SK-N-SH treated with all-trans-retinoic acid at 6 μM for 48 hours (cell line): Measurements from ENCODE around the gene COBL.

ENCODE experiments used
- ATAC-seq: fragments of 200-7000 bp; cut with Tn5 transposase; 3 replicates; pipeline ENCODE4 v1.9.1; 2020; ENCODE audit warnings: mild to moderate bottlenecking, moderate library complexity
- ARNTL ChIP-seq: fragments of 450-650 bp; formaldehyde crosslinking; IDR thresholded peaks from 2 replicates; pipeline ENCODE4 v1.5.0; 2020; ENCODE audit warnings: low read depth, mild to moderate bottlenecking, moderate library complexity, borderline replicate concordance
- BACH2 ChIP-seq: fragments of 250-450 bp; sonication (Bioruptor Pico); IDR thresholded peaks from 2 replicates; pipeline ENCODE4 v1.9.0; 2021; ENCODE audit warnings: mild to moderate bottlenecking, borderline replicate concordance
- CSDC2 ChIP-seq: fragments of 250-450 bp; sonication (Bioruptor Pico); IDR thresholded peaks from 2 replicates; pipeline ENCODE4 v1.5.0; 2020; ENCODE audit warnings: mild to moderate bottlenecking, moderate library complexity
- ESRRG ChIP-seq: fragments of 250-450 bp; sonication (Bioruptor Pico); IDR thresholded peaks from 2 replicates; pipeline ENCODE4 v1.6.1; 2021; ENCODE audit warnings: mild to moderate bottlenecking
- GLIS3 ChIP-seq: fragments of 250-450 bp; sonication (Bioruptor Pico); IDR thresholded peaks from 2 replicates; pipeline ENCODE4 v1.5.0; 2020; ENCODE audit warnings: mild to moderate bottlenecking, moderate library complexity
- ISL1 ChIP-seq: fragments of 250-450 bp; sonication (Bioruptor Pico); IDR thresholded peaks from 2 replicates; pipeline ENCODE4 v2.1.2; 2022; ENCODE audit warnings: mild to moderate bottlenecking, moderate library complexity
- OSR1 ChIP-seq: fragments of 250-450 bp; sonication (Bioruptor Pico); IDR thresholded peaks from 2 replicates; pipeline ENCODE4 v1.8.0; 2022; ENCODE audit warnings: moderate library complexity, mild to moderate bottlenecking, inconsistent platforms
- POU6F1 ChIP-seq: fragments of 250-450 bp; sonication (Bioruptor Pico); IDR thresholded peaks from 2 replicates; pipeline ENCODE4 v1.8.0; 2021; ENCODE audit warnings: low read depth, mild to moderate bottlenecking, moderate library complexity, borderline replicate concordance
- PPARA ChIP-seq: fragments of 250-450 bp; sonication (Bioruptor Pico); IDR thresholded peaks from 2 replicates; pipeline ENCODE4 v1.5.0; 2020; ENCODE audit warnings: mild to moderate bottlenecking, borderline replicate concordance
- RARB ChIP-seq: fragments of 250-450 bp; sonication (Bioruptor Pico); IDR thresholded peaks from 2 replicates; pipeline ENCODE4 v1.8.0; 2021; ENCODE audit warnings: mild to moderate bottlenecking, moderate library complexity
- SNAI2 ChIP-seq: fragments of 250-450 bp; sonication (Bioruptor Pico); IDR thresholded peaks from 2 replicates; pipeline ENCODE4 v1.5.0; 2020; ENCODE audit warnings: mild to moderate bottlenecking, moderate library complexity
- TCF4 ChIP-seq: fragments of 250-450 bp; sonication (Bioruptor Pico); IDR thresholded peaks from 2 replicates; pipeline ENCODE4 v1.8.0; 2021; ENCODE audit warnings: mild to moderate bottlenecking, moderate library complexity, borderline replicate concordance
- TSHZ2 ChIP-seq: fragments of 250-450 bp; sonication (Bioruptor Pico); IDR thresholded peaks from 2 replicates; pipeline ENCODE4 v1.5.0; 2020; ENCODE audit warnings: mild to moderate bottlenecking, moderate library complexity
- ZC3H10 ChIP-seq: fragments of 250-450 bp; sonication (Bioruptor Pico); IDR thresholded peaks from 2 replicates; pipeline ENCODE4 v1.5.1; 2021; ENCODE audit warnings: mild to moderate bottlenecking, moderate library complexity
- ZFP3 ChIP-seq: fragments of 250-450 bp; sonication (Bioruptor Pico); IDR thresholded peaks from 2 replicates; pipeline ENCODE4 v1.5.0; 2020; ENCODE audit warnings: mild to moderate bottlenecking, moderate library complexity
- ZFP30 ChIP-seq: fragments of 450-650 bp; formaldehyde crosslinking; IDR thresholded peaks from 2 replicates; pipeline ENCODE4 v1.5.0; 2022; ENCODE audit warnings: mild to moderate bottlenecking, moderate library complexity
- ZNF565 ChIP-seq: fragments of 450-650 bp; formaldehyde crosslinking; conservative IDR thresholded peaks from 2 replicates; pipeline ENCODE4 v1.5.0; 2020; ENCODE audit warnings: low read depth, mild to moderate bottlenecking, moderate library complexity
- ZNF70 ChIP-seq: fragments of 450-650 bp; formaldehyde crosslinking; IDR thresholded peaks from 2 replicates; pipeline ENCODE4 v1.5.0; 2020; ENCODE audit warnings: mild to moderate bottlenecking, moderate library complexity
- ZNF8 ChIP-seq: fragments of 450-650 bp; formaldehyde crosslinking; IDR thresholded peaks from 2 replicates; pipeline ENCODE4 v1.5.0; 2020; ENCODE audit warnings: mild to moderate bottlenecking, moderate library complexity
- TF ChIP-seq, protein P1 (sequence below): fragments of 250-450 bp; sonication (Bioruptor Pico); IDR thresholded peaks from 2 replicates; pipeline ENCODE4 v1.8.0; 2020; ENCODE audit warnings: mild to moderate bottlenecking, moderate library complexity, borderline replicate concordance
- TF ChIP-seq, protein P2 (sequence below): fragments of 250-450 bp; sonication (Bioruptor Pico); IDR thresholded peaks from 2 replicates; pipeline ENCODE4 v1.5.1; 2021; ENCODE audit warnings: mild to moderate bottlenecking, moderate library complexity
- TF ChIP-seq, protein P3 (sequence below): fragments of 250-450 bp; sonication (Bioruptor Pico); IDR thresholded peaks from 2 replicates; pipeline ENCODE4 v1.5.1; 2020; ENCODE audit warnings: low read depth, mild to moderate bottlenecking, moderate library complexity

COBL gene

GRCh38 chr7:51263631-51264484 is 52.8 kb downstream of the COBL start:
- no peak for TF ChIP-seq OSR1 (CRISPR knock-in tag)
- no peak for TF ChIP-seq TSHZ2
- TF ChIP-seq TCF4 (CRISPR knock-in tag) = no peak
- no peak for TF ChIP-seq ZFP3
- TF ChIP-seq ZNF70 (CRISPR knock-in tag) = no peak
- TF ChIP-seq ZNF8 = no peak
- TF ChIP-seq PPARA (CRISPR knock-in tag) = no peak
- TF ChIP-seq RARB (CRISPR knock-in tag) = no peak
- TF ChIP-seq, protein P1, sequence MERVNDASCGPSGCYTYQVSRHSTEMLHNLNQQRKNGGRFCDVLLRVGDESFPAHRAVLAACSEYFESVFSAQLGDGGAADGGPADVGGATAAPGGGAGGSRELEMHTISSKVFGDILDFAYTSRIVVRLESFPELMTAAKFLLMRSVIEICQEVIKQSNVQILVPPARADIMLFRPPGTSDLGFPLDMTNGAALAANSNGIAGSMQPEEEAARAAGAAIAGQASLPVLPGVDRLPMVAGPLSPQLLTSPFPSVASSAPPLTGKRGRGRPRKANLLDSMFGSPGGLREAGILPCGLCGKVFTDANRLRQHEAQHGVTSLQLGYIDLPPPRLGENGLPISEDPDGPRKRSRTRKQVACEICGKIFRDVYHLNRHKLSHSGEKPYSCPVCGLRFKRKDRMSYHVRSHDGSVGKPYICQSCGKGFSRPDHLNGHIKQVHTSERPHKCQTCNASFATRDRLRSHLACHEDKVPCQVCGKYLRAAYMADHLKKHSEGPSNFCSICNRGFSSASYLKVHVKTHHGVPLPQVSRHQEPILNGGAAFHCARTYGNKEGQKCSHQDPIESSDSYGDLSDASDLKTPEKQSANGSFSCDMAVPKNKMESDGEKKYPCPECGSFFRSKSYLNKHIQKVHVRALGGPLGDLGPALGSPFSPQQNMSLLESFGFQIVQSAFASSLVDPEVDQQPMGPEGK (CRISPR knock-in tag) = no peak
- TF ChIP-seq, protein P2, sequence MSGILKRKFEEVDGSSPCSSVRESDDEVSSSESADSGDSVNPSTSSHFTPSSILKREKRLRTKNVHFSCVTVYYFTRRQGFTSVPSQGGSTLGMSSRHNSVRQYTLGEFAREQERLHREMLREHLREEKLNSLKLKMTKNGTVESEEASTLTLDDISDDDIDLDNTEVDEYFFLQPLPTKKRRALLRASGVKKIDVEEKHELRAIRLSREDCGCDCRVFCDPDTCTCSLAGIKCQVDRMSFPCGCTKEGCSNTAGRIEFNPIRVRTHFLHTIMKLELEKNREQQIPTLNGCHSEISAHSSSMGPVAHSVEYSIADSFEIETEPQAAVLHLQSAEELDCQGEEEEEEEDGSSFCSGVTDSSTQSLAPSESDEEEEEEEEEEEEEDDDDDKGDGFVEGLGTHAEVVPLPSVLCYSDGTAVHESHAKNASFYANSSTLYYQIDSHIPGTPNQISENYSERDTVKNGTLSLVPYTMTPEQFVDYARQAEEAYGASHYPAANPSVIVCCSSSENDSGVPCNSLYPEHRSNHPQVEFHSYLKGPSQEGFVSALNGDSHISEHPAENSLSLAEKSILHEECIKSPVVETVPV (CRISPR knock-in tag) = no peak
- no peak for TF ChIP-seq ZC3H10 (CRISPR knock-in tag)
- TF ChIP-seq ZFP30 = no peak
- TF ChIP-seq BACH2 (CRISPR knock-in tag) = no peak
- TF ChIP-seq, protein P3, sequence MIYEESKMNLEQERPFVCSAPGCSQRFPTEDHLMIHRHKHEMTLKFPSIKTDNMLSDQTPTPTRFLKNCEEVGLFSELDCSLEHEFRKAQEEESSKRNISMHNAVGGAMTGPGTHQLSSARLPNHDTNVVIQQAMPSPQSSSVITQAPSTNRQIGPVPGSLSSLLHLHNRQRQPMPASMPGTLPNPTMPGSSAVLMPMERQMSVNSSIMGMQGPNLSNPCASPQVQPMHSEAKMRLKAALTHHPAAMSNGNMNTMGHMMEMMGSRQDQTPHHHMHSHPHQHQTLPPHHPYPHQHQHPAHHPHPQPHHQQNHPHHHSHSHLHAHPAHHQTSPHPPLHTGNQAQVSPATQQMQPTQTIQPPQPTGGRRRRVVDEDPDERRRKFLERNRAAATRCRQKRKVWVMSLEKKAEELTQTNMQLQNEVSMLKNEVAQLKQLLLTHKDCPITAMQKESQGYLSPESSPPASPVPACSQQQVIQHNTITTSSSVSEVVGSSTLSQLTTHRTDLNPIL (CRISPR knock-in tag) = no peak
- no peak for TF ChIP-seq ISL1 (CRISPR knock-in tag)
- no peak for ATAC-seq

DNA sequence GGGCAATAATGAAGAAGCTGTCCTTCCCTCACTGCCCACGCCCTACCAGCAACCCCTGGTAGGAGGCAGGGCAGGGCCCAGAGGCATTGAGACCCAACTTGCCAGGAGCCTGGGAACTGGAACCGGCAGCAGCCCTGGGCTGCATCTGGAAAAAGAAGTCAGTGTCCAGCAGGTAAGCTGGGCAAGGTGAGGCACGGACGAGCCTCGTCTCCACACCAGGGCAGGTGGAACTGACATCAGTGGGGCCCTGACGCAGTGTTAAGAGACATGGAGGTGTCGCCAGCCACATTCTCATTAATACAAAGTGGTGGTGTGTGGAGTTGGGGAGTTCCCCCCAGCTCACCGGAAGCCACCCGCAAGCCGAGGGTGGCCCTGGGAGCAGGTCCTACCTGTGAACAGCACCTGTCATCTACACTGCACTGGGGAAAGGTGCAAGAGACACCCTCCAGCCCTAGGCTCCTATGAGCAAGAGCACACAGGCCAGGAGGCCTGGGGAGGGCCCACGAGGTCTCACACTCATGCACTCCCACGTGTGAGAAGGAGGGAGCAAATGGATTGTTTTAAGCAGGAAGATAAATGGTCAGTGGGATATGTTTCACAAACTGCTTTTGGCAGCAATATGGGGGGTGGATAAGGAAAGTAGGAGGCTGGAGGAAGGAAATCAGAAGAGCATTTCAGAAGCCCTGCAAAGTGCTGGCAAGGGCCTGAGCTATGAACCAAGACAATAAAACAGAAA is 53.6 kb downstream of the COBL start:
- TF ChIP-seq SNAI2 (CRISPR knock-in tag) (no peak), ZNF8 (no peak), ISL1 (CRISPR knock-in tag) (no peak), POU6F1 (CRISPR knock-in tag) (no peak), ZNF70 (CRISPR knock-in tag) (no peak), ARNTL (CRISPR knock-in tag) (no peak), TSHZ2 (no peak), RARB (CRISPR knock-in tag) (no peak), ZC3H10 (CRISPR knock-in tag) (no peak), ZFP3 (no peak), ZFP30 (no peak), GLIS3 (CRISPR knock-in tag) (no peak), ESRRG (CRISPR knock-in tag) (no peak), PPARA (CRISPR knock-in tag) (no peak), BACH2 (CRISPR knock-in tag) (no peak), ZNF565 (CRISPR knock-in tag) (no peak), CSDC2 (CRISPR knock-in tag) (no peak)
- TF ChIP-seq, protein P3 (CRISPR knock-in tag) = no peak
- ATAC-seq = no peak
